Measurements from ENCODE around the gene C3orf38.

The C3orf38 gene

DNA sequence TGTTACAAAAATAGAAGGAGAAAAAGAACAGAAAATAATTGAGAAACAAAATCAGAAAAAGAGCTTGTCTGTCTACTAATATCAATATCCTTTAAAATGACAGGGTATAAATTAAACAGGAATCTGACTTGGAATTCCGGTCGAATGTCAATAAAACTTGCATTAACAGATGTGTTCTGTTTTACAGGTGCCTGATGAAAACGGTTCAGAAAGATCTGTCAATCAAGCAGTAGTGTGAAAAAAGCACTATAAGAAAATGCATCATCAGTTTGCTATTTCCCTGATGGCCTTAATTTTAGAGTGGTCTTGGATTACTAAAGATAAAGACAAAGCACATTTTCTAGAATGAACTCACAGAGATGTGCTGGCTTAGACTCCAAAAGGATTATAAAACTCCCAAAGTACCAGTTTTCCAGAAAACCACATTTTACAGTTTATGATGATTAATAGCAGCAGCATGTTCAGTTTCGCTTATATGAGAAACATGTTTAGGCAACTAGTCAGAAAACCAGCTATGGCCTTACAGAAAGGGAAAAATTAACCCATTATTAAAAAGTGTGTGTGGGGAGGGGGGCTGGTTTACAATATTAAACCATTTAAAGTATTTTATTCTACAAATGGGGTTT is 8.2 kb upstream of the C3orf38 start:
- TF ChIP-seq, protein P1, sequence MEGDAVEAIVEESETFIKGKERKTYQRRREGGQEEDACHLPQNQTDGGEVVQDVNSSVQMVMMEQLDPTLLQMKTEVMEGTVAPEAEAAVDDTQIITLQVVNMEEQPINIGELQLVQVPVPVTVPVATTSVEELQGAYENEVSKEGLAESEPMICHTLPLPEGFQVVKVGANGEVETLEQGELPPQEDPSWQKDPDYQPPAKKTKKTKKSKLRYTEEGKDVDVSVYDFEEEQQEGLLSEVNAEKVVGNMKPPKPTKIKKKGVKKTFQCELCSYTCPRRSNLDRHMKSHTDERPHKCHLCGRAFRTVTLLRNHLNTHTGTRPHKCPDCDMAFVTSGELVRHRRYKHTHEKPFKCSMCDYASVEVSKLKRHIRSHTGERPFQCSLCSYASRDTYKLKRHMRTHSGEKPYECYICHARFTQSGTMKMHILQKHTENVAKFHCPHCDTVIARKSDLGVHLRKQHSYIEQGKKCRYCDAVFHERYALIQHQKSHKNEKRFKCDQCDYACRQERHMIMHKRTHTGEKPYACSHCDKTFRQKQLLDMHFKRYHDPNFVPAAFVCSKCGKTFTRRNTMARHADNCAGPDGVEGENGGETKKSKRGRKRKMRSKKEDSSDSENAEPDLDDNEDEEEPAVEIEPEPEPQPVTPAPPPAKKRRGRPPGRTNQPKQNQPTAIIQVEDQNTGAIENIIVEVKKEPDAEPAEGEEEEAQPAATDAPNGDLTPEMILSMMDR (conservative IDR thresholded peaks at IDR 0.05; ENCODE audit: low read length), result no peak
- DNase-seq (ENCODE audit: low read depth), result peak; percentile 77
- H3K4me3 ChIP-seq (ENCODE audit: low read length), result no peak overlapping the region

DNA sequence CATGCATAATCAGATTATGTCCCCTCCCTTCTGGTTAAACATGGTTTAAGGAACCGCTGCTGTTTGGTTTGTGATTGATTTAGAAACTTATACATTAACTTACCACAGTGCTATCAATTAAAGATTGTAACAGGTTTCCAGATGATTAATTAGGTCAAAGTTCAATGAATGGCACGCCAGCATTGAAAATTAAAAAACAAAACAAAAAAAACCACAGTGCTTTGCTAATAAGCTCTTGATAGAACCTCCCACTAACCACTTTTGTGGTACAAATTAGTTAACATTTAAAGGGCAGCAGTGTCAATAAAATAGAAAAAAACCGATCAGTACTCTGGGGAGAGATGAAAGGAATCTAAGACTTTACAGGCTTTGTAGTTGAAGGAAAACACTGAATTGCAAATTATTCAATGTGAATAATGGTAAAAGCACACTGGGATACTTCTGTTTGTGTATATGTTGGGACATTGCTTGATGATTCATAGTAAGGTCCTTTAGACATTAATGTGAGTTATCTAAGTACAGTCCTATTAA is 7.6 kb upstream of the C3orf38 start:
- TF ChIP-seq, protein P1 (conservative IDR thresholded peaks at IDR 0.05; ENCODE audit: low read length), result no peak
- no peak overlapping the region for H3K4me3 ChIP-seq (ENCODE audit: low read length)
- peak; percentile 47 for DNase-seq (ENCODE audit: low read depth)

DNA sequence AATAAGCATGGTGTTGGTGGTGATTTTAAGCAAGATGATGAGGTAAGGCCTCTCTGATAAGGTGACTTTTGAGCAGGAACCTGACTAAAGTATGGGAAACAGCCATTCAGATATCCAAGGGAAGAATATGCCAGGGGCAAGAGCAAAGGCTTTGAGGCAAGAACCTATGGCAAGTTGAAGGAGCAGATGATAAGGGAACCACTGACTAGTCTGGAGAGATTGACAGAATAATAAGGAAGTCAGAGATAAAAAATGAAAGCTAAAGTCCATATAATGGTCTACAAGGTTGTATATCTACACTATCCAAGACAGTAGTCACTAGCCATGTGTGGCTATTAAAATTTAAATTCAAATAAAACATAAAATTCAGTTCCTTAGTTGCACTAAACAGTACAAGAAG is 2.5 kb upstream of the C3orf38 start:
- no peak overlapping the region for H3K4me3 ChIP-seq (ENCODE audit: low read length)
- no peak for DNase-seq (ENCODE audit: low read depth)
- TF ChIP-seq, protein P1 (conservative IDR thresholded peaks at IDR 0.05; ENCODE audit: low read length), result no peak

DNA sequence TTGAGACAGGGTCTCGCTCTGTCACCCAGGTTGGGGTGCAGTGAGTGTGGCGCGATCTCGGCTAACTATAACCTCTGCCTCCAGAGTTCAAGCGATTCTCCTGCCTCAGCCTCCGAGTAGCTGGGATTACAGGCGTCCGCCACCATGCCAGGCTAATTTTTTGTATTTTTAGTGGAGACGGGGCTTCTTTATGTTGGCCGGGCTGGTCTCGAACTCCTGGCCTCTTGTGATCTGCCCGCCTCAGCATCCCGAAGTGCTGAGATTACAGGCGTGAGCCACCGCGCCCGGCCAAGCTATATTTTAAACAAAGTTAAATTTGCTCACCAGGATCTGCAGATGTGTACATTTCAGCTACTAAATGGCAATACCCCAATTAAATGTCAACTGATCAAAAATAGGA is 1.1 kb upstream of the C3orf38 start:
- peak overlapping the region; percentile 96 for H3K4me3 ChIP-seq (ENCODE audit: low read length)
- no peak for DNase-seq (ENCODE audit: low read depth)
- TF ChIP-seq, protein P1 (conservative IDR thresholded peaks at IDR 0.05; ENCODE audit: low read length), result no peak

DNA sequence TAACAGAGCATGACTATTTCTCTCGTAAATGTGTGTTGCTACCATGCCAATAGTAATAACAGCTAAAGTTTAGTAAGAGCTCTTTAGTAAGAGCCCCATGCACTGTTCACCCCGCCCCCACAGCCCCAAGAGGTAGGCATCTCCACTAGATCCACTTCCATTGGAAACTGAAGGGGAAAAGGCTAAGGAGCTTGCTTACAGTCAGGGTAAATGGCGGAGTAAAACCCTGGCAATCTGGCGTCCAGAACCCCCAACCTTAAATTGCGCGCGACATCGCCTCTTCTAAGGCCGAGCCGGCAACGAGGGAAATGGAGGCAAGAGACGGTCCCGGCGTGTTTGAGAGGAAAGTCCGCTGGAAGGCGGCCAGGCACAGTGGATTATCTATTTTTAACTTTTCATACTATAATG is 654 bp upstream of the C3orf38 start:
- DNase-seq (ENCODE audit: low read depth), result peak; percentile 26
- peak overlapping the region; percentile 96 for H3K4me3 ChIP-seq (ENCODE audit: low read length)
- TF ChIP-seq, protein P1 (conservative IDR thresholded peaks at IDR 0.05; ENCODE audit: low read length), result no peak

DNA sequence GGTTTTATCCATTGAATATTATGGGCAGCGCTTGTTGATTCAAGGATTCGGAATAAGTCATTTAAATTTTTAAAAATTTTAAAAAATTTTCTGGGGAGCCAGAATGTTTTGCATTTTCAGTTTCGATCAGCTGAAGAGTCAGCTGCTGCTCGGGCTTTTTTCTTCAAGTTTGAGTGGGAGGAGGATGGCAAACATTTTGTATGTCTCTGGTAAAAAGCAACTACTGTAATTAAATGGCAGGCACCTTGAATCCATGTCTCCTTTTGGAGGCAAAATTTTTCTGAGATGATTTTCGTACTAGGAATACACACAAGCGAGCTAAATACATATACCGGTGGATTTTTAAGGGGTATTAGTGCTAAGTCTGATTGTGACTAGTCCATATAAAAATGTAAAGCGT is 612 bp downstream of the C3orf38 start:
- no peak for DNase-seq (ENCODE audit: low read depth)
- TF ChIP-seq, protein P1 (conservative IDR thresholded peaks at IDR 0.05; ENCODE audit: low read length), result no peak

DNA sequence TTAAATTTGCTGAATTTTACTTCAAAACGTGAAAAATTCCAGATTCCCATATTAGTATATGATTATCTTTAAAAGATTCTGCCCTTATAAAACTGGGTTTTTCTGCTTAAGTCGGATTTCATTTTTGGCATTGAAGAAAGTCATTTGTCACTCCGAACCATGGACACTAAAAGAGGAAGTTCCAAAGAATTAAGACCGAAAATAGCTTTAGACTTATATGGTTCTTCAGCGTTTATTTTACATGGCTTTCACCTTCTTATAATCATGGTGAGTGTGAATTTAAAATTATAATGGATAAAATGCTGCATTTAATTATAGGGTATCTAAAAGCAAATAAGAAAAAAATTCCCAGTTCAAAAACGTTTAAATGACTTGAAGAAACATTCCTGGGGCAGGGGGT is 1.0 kb downstream of the C3orf38 start:
- TF ChIP-seq, protein P1 (conservative IDR thresholded peaks at IDR 0.05; ENCODE audit: low read length), result no peak
- no peak for DNase-seq (ENCODE audit: low read depth)
- H3K4me3 ChIP-seq (ENCODE audit: low read length), result peak overlapping the region; percentile 96

More for the DNA sequence above, 612 bp downstream of the C3orf38 start:
- H3K4me3 ChIP-seq (ENCODE audit: low read length), result peak overlapping the region; percentile 96

Data from AG10803 (cell line).